Measurements from ENCODE around the gene RPS15. TPM values are rescaled to one million over a fixed set of nuclear protein-coding genes. Genes with fewer than 3 reads are reported as not detected.

The RPS15 gene
- total RNA-seq, 1 experiment from 2014 or later: 1,862 TPM

DNA sequence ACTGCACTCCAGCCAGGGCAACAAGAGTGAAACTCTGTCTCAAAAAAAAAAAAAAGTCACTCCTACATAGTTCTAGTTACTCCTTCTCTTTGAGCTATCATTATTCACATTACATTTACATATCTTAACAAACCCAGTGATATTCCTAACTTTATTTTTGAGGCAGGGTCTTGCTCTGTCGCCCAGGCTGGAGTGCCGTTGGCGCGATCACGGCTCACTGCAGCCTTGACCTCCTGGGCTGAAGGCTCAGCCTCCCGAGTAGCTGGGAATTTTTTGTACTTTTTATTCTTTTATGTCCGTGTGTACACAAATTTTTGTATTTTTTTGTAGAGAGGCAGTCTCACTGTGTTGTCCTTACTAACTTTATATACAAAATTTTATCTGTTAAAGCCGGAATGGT, 587 bp upstream of the RPS15 start:
- CTCF ChIA-PET: interaction anchor here (1.1 kb wide), 1 partner anchor 15 kb away, joined by 4 read pairs; no protein-coding TSS in a partner anchor
- no peak for TF ChIP-seq EZH2phosphoT487 (IDR thresholded peaks at IDR 0.05; ENCODE audit: borderline replicate concordance)
- no peak for TF ChIP-seq CEBPB (IDR thresholded peaks at IDR 0.05; ENCODE audit: low read depth)
- TF ChIP-seq RAD21 (IDR thresholded peaks at IDR 0.05; ENCODE audit: low read depth): no peak
- TF ChIP-seq, protein P1, sequence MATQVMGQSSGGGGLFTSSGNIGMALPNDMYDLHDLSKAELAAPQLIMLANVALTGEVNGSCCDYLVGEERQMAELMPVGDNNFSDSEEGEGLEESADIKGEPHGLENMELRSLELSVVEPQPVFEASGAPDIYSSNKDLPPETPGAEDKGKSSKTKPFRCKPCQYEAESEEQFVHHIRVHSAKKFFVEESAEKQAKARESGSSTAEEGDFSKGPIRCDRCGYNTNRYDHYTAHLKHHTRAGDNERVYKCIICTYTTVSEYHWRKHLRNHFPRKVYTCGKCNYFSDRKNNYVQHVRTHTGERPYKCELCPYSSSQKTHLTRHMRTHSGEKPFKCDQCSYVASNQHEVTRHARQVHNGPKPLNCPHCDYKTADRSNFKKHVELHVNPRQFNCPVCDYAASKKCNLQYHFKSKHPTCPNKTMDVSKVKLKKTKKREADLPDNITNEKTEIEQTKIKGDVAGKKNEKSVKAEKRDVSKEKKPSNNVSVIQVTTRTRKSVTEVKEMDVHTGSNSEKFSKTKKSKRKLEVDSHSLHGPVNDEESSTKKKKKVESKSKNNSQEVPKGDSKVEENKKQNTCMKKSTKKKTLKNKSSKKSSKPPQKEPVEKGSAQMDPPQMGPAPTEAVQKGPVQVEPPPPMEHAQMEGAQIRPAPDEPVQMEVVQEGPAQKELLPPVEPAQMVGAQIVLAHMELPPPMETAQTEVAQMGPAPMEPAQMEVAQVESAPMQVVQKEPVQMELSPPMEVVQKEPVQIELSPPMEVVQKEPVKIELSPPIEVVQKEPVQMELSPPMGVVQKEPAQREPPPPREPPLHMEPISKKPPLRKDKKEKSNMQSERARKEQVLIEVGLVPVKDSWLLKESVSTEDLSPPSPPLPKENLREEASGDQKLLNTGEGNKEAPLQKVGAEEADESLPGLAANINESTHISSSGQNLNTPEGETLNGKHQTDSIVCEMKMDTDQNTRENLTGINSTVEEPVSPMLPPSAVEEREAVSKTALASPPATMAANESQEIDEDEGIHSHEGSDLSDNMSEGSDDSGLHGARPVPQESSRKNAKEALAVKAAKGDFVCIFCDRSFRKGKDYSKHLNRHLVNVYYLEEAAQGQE (IDR thresholded peaks at IDR 0.05; ENCODE audit: low read depth): no peak
- TF ChIP-seq EZH2 (IDR thresholded peaks at IDR 0.05): no peak
- TF ChIP-seq EGR1 (IDR thresholded peaks at IDR 0.05; ENCODE audit: low read depth): no peak
- no peak for TF ChIP-seq YY1 (IDR thresholded peaks at IDR 0.05; ENCODE audit: extremely low read depth, insufficient replicate concordance, low read depth, low read length)
- TF ChIP-seq, protein P2, sequence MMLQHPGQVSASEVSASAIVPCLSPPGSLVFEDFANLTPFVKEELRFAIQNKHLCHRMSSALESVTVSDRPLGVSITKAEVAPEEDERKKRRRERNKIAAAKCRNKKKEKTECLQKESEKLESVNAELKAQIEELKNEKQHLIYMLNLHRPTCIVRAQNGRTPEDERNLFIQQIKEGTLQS (IDR thresholded peaks at IDR 0.05): no peak
- TF ChIP-seq, protein P3, sequence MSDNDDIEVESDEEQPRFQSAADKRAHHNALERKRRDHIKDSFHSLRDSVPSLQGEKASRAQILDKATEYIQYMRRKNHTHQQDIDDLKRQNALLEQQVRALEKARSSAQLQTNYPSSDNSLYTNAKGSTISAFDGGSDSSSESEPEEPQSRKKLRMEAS (IDR thresholded peaks at IDR 0.05): no peak
- TF ChIP-seq SRF (IDR thresholded peaks at IDR 0.05; ENCODE audit: low read depth): no peak
- no peak for TF ChIP-seq TCF7L2 (IDR thresholded peaks at IDR 0.05; ENCODE audit: borderline replicate concordance, extremely low read depth, insufficient read depth, insufficient read length)
- TF ChIP-seq POLR2A (IDR thresholded peaks at IDR 0.05; ENCODE audit: borderline replicate concordance, extremely low read depth, insufficient read depth, insufficient read length): no peak
- TF ChIP-seq, protein P4, sequence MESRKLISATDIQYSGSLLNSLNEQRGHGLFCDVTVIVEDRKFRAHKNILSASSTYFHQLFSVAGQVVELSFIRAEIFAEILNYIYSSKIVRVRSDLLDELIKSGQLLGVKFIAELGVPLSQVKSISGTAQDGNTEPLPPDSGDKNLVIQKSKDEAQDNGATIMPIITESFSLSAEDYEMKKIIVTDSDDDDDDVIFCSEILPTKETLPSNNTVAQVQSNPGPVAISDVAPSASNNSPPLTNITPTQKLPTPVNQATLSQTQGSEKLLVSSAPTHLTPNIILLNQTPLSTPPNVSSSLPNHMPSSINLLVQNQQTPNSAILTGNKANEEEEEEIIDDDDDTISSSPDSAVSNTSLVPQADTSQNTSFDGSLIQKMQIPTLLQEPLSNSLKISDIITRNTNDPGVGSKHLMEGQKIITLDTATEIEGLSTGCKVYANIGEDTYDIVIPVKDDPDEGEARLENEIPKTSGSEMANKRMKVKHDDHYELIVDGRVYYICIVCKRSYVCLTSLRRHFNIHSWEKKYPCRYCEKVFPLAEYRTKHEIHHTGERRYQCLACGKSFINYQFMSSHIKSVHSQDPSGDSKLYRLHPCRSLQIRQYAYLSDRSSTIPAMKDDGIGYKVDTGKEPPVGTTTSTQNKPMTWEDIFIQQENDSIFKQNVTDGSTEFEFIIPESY (IDR thresholded peaks at IDR 0.05; ENCODE audit: extremely low read depth, insufficient replicate concordance, low read length): no peak
- TF ChIP-seq SP1 (IDR thresholded peaks at IDR 0.05; ENCODE audit: low read depth): no peak
- TF ChIP-seq CBX3 (IDR thresholded peaks at IDR 0.05; ENCODE audit: low read depth): no peak
- no peak for TF ChIP-seq ZNF274 (IDR thresholded peaks at IDR 0.05; ENCODE audit: low read depth, low read length)
- no peak for TF ChIP-seq POLR2AphosphoS5 (IDR thresholded peaks at IDR 0.05; ENCODE audit: low read depth, low read length)
- intact Hi-C loops (cut with micrococcal nuclease): no loop called here
- peak overlapping the region; percentile 98 for H3K9ac ChIP-seq (ENCODE audit: low read length)
- H3K27ac ChIP-seq (ENCODE audit: low read depth, low read length): peak overlapping the region; percentile 82
- H3K4me1 ChIP-seq (ENCODE audit: control insufficient read depth in 1 of 2, insufficient read depth in 2 of 2, low read length in 2 of 2): peaks cover 35 to 53% of the 10 kb centered on the region in 2 experiments
- no TSS peak for BruUV-seq (replicated peaks)
- peak overlapping the region; percentile 93 for H3K4me2 ChIP-seq (ENCODE audit: low read length)
- RAD21 ChIA-PET (ENCODE audit: low non-redundant PET in 1 of 2, low total read pairs in 2 of 2, uncharacterized antibody in 2 of 2, unreplicated experiment in 2 of 2): no interaction called here
- POLR2A ChIA-PET: no interaction called here
- peaks cover 18% of the 10 kb centered on the region; the same call in 1 of the 2 replicates for H4K20me1 ChIP-seq (ENCODE audit: insufficient read depth)
- peaks cover 24 to 53% of the 10 kb centered on the region in 2 experiments for H3K36me3 ChIP-seq (ENCODE audit: control insufficient read depth in 1 of 2, insufficient read depth in 2 of 2, low read length in 2 of 2)
- H3K9me3 ChIP-seq (ENCODE audit: control insufficient read depth in 1 of 2, insufficient read depth in 1 of 2, low read depth in 1 of 2, low read length in 2 of 2): no peaks in the 10 kb centered on the region
- H3K4me3 ChIP-seq (replicated peaks in 1 of 2; ENCODE audit: low read depth in 1 of 2, low read length in 2 of 2): peak overlapping the region; percentile 25 to 76
- H3K9me2 ChIP-seq (ENCODE audit: insufficient read depth): no peaks in the 10 kb centered on the region
- DNase-seq (ENCODE audit: low read depth, low spot score): no peak
- H3K27me3 ChIP-seq (ENCODE audit: insufficient read depth, low read length): no peaks in the 10 kb centered on the region
- no peak for ATAC-seq
- peaks cover 48% of the 10 kb centered on the region for H3K79me2 ChIP-seq (ENCODE audit: insufficient read depth, low read length)
- H2AFZ ChIP-seq (ENCODE audit: low read depth, low read length, poor library complexity, severe bottlenecking): no peak overlapping the region
